Measurements from ENCODE around the gene CAMK2A.

CAMK2A gene

DNA sequence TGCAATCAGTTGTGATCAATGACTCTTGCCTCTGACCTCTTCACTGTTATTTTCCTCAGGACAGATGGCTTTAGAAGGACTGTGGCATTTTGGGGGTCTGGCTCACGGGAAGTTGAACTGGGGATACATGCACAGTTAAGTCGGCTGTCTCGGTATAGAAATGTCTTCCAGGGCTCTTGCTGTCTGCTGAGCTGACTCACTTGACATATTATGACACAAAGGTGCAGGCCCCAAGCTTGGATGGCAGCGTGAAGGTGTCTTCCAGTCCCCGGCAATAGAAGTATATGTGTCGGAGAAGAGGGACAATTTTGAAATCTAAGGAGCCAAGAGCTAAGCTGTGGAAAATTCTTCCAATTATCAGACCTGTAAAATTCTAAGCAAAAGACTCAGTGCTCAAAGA, 22.9 kb upstream of the CAMK2A start:
- H3K4me3 ChIP-seq (ENCODE audit: insufficient read depth, low read length, poor library complexity, severe bottlenecking) = no peak overlapping the region
- no peaks in the 10 kb centered on the region for H3K36me3 ChIP-seq (ENCODE audit: low read length)
- no peak overlapping the region for H3K27ac ChIP-seq (ENCODE audit: low read depth, low read length)
- no peaks in the 10 kb centered on the region for H3K9me2 ChIP-seq (replicated peaks; ENCODE audit: insufficient read depth, low read length)
- H3K9ac ChIP-seq (ENCODE audit: low read length) = no peak overlapping the region
- H3K9me3 ChIP-seq (ENCODE audit: insufficient read depth, low read length) = no peaks in the 10 kb centered on the region
- H4K20me1 ChIP-seq (ENCODE audit: low read depth, low read length) = no peaks in the 10 kb centered on the region
- no peak overlapping the region for H3K4me2 ChIP-seq (ENCODE audit: low read depth, low read length, poor library complexity, severe bottlenecking)
- no peak for TF ChIP-seq EZH2phosphoT487 (conservative IDR thresholded peaks at IDR 0.05; ENCODE audit: low read length)
- TF ChIP-seq, protein P1, sequence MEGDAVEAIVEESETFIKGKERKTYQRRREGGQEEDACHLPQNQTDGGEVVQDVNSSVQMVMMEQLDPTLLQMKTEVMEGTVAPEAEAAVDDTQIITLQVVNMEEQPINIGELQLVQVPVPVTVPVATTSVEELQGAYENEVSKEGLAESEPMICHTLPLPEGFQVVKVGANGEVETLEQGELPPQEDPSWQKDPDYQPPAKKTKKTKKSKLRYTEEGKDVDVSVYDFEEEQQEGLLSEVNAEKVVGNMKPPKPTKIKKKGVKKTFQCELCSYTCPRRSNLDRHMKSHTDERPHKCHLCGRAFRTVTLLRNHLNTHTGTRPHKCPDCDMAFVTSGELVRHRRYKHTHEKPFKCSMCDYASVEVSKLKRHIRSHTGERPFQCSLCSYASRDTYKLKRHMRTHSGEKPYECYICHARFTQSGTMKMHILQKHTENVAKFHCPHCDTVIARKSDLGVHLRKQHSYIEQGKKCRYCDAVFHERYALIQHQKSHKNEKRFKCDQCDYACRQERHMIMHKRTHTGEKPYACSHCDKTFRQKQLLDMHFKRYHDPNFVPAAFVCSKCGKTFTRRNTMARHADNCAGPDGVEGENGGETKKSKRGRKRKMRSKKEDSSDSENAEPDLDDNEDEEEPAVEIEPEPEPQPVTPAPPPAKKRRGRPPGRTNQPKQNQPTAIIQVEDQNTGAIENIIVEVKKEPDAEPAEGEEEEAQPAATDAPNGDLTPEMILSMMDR (IDR thresholded peaks at IDR 0.05; ENCODE audit: insufficient read depth, low read length, poor library complexity, severe bottlenecking) = no peak
- H3K27me3 ChIP-seq (ENCODE audit: low read length) = no peaks in the 10 kb centered on the region
- H3F3A ChIP-seq (ENCODE audit: insufficient read depth) = no peaks in the 10 kb centered on the region
- no peaks in the 10 kb centered on the region for H3K79me2 ChIP-seq (ENCODE audit: insufficient read depth, low read length)
- no peak overlapping the region for H2AFZ ChIP-seq (ENCODE audit: low read depth, low read length, severe bottlenecking)

DNA sequence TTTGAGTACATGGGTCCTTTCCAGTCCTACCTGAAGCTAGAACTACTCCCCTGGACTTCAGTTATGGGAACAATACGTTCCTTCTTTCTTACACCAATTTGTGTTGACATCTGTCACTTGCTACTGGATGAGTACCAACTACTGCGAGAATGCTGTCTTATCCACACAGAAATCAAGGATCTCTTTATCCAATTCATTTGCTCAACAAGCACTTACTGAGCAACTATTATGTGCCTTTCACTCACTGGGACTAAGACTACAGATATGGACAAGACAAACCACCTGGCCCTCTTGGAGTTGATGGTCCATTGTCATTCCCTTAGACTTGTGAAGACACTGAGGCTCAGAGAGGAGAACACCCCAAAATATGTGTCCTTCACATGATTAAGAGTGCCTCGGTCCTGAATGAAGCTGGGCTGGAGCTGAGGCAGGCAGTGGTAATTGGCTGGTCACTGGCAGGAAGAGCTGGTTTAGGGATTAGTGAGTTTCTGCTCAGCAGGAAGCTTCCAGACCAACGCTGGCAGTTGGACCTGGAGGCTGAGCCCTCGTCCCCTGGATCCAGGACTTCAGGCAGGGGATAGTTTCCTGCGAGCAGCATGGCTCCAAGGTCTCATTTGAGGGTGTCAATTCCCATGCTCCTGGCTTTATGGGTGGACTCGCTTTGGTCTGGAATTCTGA, 21.6 kb upstream of the CAMK2A start:
- Histone ChIP-seq H3F3A (ENCODE audit: insufficient read depth) (no peaks in the 10 kb centered on the region), H3K27ac (ENCODE audit: low read depth, low read length) (no peak overlapping the region), H2AFZ (ENCODE audit: low read depth, low read length, severe bottlenecking) (no peak overlapping the region), H3K4me3 (ENCODE audit: insufficient read depth, low read length, poor library complexity, severe bottlenecking) (no peak overlapping the region), H3K27me3 (ENCODE audit: low read length) (no peaks in the 10 kb centered on the region), H3K9me3 (ENCODE audit: insufficient read depth, low read length) (no peaks in the 10 kb centered on the region), H3K79me2 (ENCODE audit: insufficient read depth, low read length) (no peaks in the 10 kb centered on the region), H3K9ac (ENCODE audit: low read length) (no peak overlapping the region), H3K4me2 (ENCODE audit: low read depth, low read length, poor library complexity, severe bottlenecking) (no peak overlapping the region), H3K36me3 (ENCODE audit: low read length) (no peaks in the 10 kb centered on the region), H3K9me2 (replicated peaks; ENCODE audit: insufficient read depth, low read length) (no peaks in the 10 kb centered on the region), H4K20me1 (ENCODE audit: low read depth, low read length) (no peaks in the 10 kb centered on the region)
- TF ChIP-seq EZH2phosphoT487 (conservative IDR thresholded peaks at IDR 0.05; ENCODE audit: low read length) = no peak
- TF ChIP-seq, protein P1 (IDR thresholded peaks at IDR 0.05; ENCODE audit: insufficient read depth, low read length, poor library complexity, severe bottlenecking) = no peak

DNA sequence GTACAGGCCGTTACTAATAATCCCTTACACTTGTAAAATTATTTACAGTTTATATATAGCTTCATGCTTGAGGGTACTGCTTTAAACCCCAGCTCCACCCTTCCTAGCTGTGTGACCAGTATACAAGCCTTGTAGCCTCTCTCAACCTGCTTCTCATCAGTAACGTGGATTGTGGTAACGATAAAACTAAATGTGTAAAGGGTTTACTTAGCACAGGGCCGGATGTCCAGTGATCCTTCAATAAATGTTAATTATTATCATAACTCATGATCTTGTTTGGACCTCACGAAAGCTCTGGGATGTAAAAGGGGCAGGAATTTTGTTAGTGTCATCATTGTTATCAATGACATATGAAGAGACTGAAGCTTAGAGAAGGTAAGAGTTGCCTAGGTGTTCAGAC, 20.7 kb upstream of the CAMK2A start:
- Histone ChIP-seq H3K9ac (ENCODE audit: low read length) (no peak overlapping the region), H3K4me2 (ENCODE audit: low read depth, low read length, poor library complexity, severe bottlenecking) (no peak overlapping the region), H3K27me3 (ENCODE audit: low read length) (no peaks in the 10 kb centered on the region), H2AFZ (ENCODE audit: low read depth, low read length, severe bottlenecking) (no peak overlapping the region), H3K36me3 (ENCODE audit: low read length) (no peaks in the 10 kb centered on the region), H3K79me2 (ENCODE audit: insufficient read depth, low read length) (no peaks in the 10 kb centered on the region), H3K9me2 (replicated peaks; ENCODE audit: insufficient read depth, low read length) (no peaks in the 10 kb centered on the region), H3K9me3 (ENCODE audit: insufficient read depth, low read length) (no peaks in the 10 kb centered on the region), H3K4me3 (ENCODE audit: insufficient read depth, low read length, poor library complexity, severe bottlenecking) (no peak overlapping the region), H3F3A (ENCODE audit: insufficient read depth) (no peaks in the 10 kb centered on the region), H3K27ac (ENCODE audit: low read depth, low read length) (no peak overlapping the region), H4K20me1 (ENCODE audit: low read depth, low read length) (no peaks in the 10 kb centered on the region)
- TF ChIP-seq, protein P1 (IDR thresholded peaks at IDR 0.05; ENCODE audit: insufficient read depth, low read length, poor library complexity, severe bottlenecking) = no peak
- TF ChIP-seq EZH2phosphoT487 (conservative IDR thresholded peaks at IDR 0.05; ENCODE audit: low read length) = no peak
